Breast epithelium (tissue), 3 donors: ENCODE data around the gene THRAP3.

Experiments used
- CTCF ChIP-seq, 3 donors: fragments of 450-650 bp; IDR thresholded peaks; one replicate each; pipeline ENCODE4 v1.5.1; 2016 to 2017; ENCODE audit warnings: antibody characterized with exemption in 3 of 3, mild to moderate bottlenecking in 3 of 3, moderate library complexity in 3 of 3
- POLR2A ChIP-seq: fragments of 450-650 bp; IDR thresholded peaks from one replicate; pipeline ENCODE4 v1.6.1; 2016; ENCODE audit warnings: antibody characterized with exemption, mild to moderate bottlenecking, moderate library complexity

- TF ChIP-seq CTCF (IDR thresholded peaks at IDR 0.05) (no peak), POLR2A (no peak)
Observed at GRCh38 chr1:36236302-36236701, 12.1 kb downstream of the THRAP3 start.
